Mucosa of descending colon (tissue), 3 donors: Measurements from ENCODE around the gene PRDM16. TPM values are rescaled to one million over a fixed set of nuclear protein-coding genes. Genes with fewer than 3 reads are reported as not detected.

Experiments
- ATAC-seq: fragments of 200-7000 bp; cut with Tn5 transposase; one replicate; pipeline ENCODE4 v1.9.1; 2020; ENCODE audit warnings: mild to moderate bottlenecking, moderate library complexity
- DNase-seq, 3 donors: peaks; one replicate each; pipeline ENCODE4 v3.0.0-alpha.2; 2020
- H3K36me3 ChIP-seq: fragments of 200-600 bp; one replicate; pipeline ENCODE4 v1.8.0; 2021; ENCODE audit warnings: low read depth, mild to moderate bottlenecking
- H3K4me1 ChIP-seq: fragments of 200-600 bp; one replicate; pipeline ENCODE4 v1.8.0; 2021; ENCODE audit warnings: low read depth, mild to moderate bottlenecking
- H3K4me3 ChIP-seq: fragments of 200-600 bp; one replicate; pipeline ENCODE4 v1.8.0; 2021; ENCODE audit warnings: mild to moderate bottlenecking
- H3K9me3 ChIP-seq: fragments of 200-600 bp; one replicate; pipeline ENCODE4 v1.8.0; 2021; ENCODE audit warnings: mild to moderate bottlenecking
- CTCF ChIP-seq: fragments of 200-600 bp; IDR thresholded peaks from one replicate; pipeline ENCODE4 v1.8.0; 2022; ENCODE audit warnings: antibody characterized with exemption, mild to moderate bottlenecking
- intact Hi-C, 2 donors: fragments of 100-400 bp; cut with DNase I in 1 of 2; cut with micrococcal nuclease in 1 of 2; formaldehyde crosslinking; loops; one replicate each; pipeline versions ENCODE4 v1.11.0 to v1.11.1; 2022; cut with DNase I, micrococcal nuclease
- total RNA-seq, 3 donors: library from RNA; stranded (reverse); fragmentation: NEBNext Ultra II Directional in 2 of 3; extraction: Animal tissue kit (Norgen Biotek cat#: 25700) in 2 of 3; gene quantifications; one replicate each; pipeline versions ENCODE4 v1.2.1 to v1.2.4, GENCODE V29; 2021 to 2023
- donor health status: DM: no; HTN: no; CAD: no; lungs with moderate emphysema.
- donor health status: DM: no; HTN: no; CAD: no.
- donor health status: DM: no; HTN: yes; CAD: no.

The PRDM16 gene
- total RNA-seq, 3 donors from 2014 or later: 1.6 to 2.5 (median 2.4) TPM

- Histone ChIP-seq H3K4me1 (no peaks in the 10 kb centered on the region), H3K4me3 (no peak overlapping the region), H3K9me3 (no peaks in the 10 kb centered on the region), H3K36me3 (no peaks in the 10 kb centered on the region)
- DNase-seq (no peak), ATAC-seq (no peak)
- no peak for TF ChIP-seq CTCF
- intact Hi-C loops: no loop called here
Observed at GRCh38 chr1:3142236-3142635, 73.2 kb downstream of the PRDM16 start.

GRCh38 chr1:3142751-3143150 is 73.7 kb downstream of the PRDM16 start:
- TF ChIP-seq CTCF: no peak
- Histone ChIP-seq H3K4me1 (no peaks in the 10 kb centered on the region), H3K9me3 (no peaks in the 10 kb centered on the region), H3K36me3 (no peaks in the 10 kb centered on the region), H3K4me3 (no peak overlapping the region)
- no peak for DNase-seq
- intact Hi-C loops: no loop called here
- no peak for ATAC-seq

- intact Hi-C loops: no loop called here
- DNase-seq: no peak
- TF ChIP-seq CTCF: no peak
- H3K36me3 ChIP-seq: no peaks in the 10 kb centered on the region
- H3K4me3 ChIP-seq: no peak overlapping the region
- no peaks in the 10 kb centered on the region for H3K9me3 ChIP-seq
- ATAC-seq: no peak
- no peaks in the 10 kb centered on the region for H3K4me1 ChIP-seq
Observed at GRCh38 chr1:3145532-3146325, 76.7 kb downstream of the PRDM16 start.

GRCh38 chr1:3146458-3146857 is 77.5 kb downstream of the PRDM16 start:
- Histone ChIP-seq H3K36me3 (no peaks in the 10 kb centered on the region), H3K4me1 (no peaks in the 10 kb centered on the region), H3K9me3 (no peaks in the 10 kb centered on the region), H3K4me3 (no peak overlapping the region)
- ATAC-seq (no peak), DNase-seq (no peak)
- no peak for TF ChIP-seq CTCF
- intact Hi-C loops: no loop called here

- intact Hi-C loops: no loop called here
- DNase-seq (no peak), ATAC-seq (no peak)
- Histone ChIP-seq H3K9me3 (no peaks in the 10 kb centered on the region), H3K36me3 (no peaks in the 10 kb centered on the region), H3K4me1 (no peaks in the 10 kb centered on the region), H3K4me3 (no peak overlapping the region)
- no peak for TF ChIP-seq CTCF
Observed at GRCh38 chr1:3146907-3147306, 77.9 kb downstream of the PRDM16 start.
